Sigmoid colon (tissue), 7 donors: Measurements from ENCODE around the gene KRTAP5-11. TPM values are rescaled to one million over a fixed set of nuclear protein-coding genes. Genes with fewer than 3 reads are reported as not detected.
"Not testable (repeated sequence)": the region's sequence is repeated elsewhere in the genome, so short reads cannot be mapped to it uniquely, and the experiment has no call there.

Experiments
- DNase-seq: peaks from one replicate; pipeline ENCODE4 v3.0.0-alpha.2; 2019
- H3K27ac ChIP-seq, 4 donors: fragments of 200-600 bp; sonication (generic); one replicate each; pipeline ENCODE4 v1.5.1; 2016 to 2019; ENCODE audit warnings: mild to moderate bottlenecking in 1 of 4
- H3K27me3 ChIP-seq, 3 donors: fragments of 200-600 bp; sonication (generic); one replicate each; pipeline ENCODE4 v1.5.1; 2019; ENCODE audit warnings: mild to moderate bottlenecking in 1 of 3
- H3K36me3 ChIP-seq, 4 donors: fragments of 200-600 bp; sonication (generic); one replicate each; pipeline ENCODE4 v1.5.1; 2016 to 2019
- H3K4me1 ChIP-seq, 4 donors: fragments of 200-600 bp; sonication (generic); one replicate each; pipeline ENCODE4 v1.5.1; 2017 to 2019
- H3K4me3 ChIP-seq, 4 donors: fragments of 200-600 bp; sonication (generic); one replicate each; pipeline ENCODE4 v1.5.1; 2017 to 2019; ENCODE audit warnings: mild to moderate bottlenecking in 2 of 4, moderate library complexity in 1 of 4
- H3K9me3 ChIP-seq, 4 donors: fragments of 200-600 bp in 3 of 4; sonication (generic) in 3 of 4; one replicate each; pipeline versions ENCODE4 v1.5.1 to v1.6.1; 2013 to 2019
- CTCF ChIP-seq, 4 experiments: fragments of 450-650 bp in 3 of 4; fragments of 200-600 bp in 1 of 4; IDR thresholded peaks; one replicate each; pipeline ENCODE4 v1.5.1; 2016 to 2019; ENCODE audit warnings: antibody characterized with exemption in 4 of 4, mild to moderate bottlenecking in 3 of 4, moderate library complexity in 2 of 4
- EP300 ChIP-seq, 4 donors: sonication (generic); formaldehyde crosslinking; IDR thresholded peaks; one replicate each; pipeline ENCODE4 v1.6.1; 2017; ENCODE audit warnings: antibody characterized with exemption in 4 of 4
- POLR2A ChIP-seq, 2 donors: fragments of 450-650 bp; IDR thresholded peaks; one replicate each; pipeline ENCODE4 v1.6.1; 2016; ENCODE audit warnings: antibody characterized with exemption in 2 of 2, mild to moderate bottlenecking in 2 of 2, moderate library complexity in 2 of 2
- POLR2AphosphoS5 ChIP-seq, 4 donors: sonication (generic); formaldehyde crosslinking; IDR thresholded peaks; one replicate each; pipeline ENCODE4 v1.6.1; 2017; ENCODE audit warnings: antibody characterized with exemption in 4 of 4
- WGBS, 2 donors: extraction: QIAGEN DNeasy Blood & Tissue Kit; methylation state at CpG; one replicate each; pipeline ENCODE4 v1.1.7; 2013; 5-methylcytosine and 5-hydroxymethylcytosine counted together
- intact Hi-C: fragments of 100-400 bp; cut with DNase I; formaldehyde crosslinking; loops from one replicate; pipeline ENCODE4 v1.15.1; 2023
- polyA plus RNA-seq, 3 donors: library from polyadenylated mRNA; stranded (reverse); fragments of 200-250 nt; gene quantifications; one replicate each; pipeline ENCODE4 v1.2.3, GENCODE V29; 2013
- total RNA-seq, 4 donors: library from RNA; depleted of rRNA; stranded (reverse); fragments of >200 nt; gene quantifications; one replicate each; pipeline ENCODE4 v1.1.0, GENCODE V29; 2016
- donor health status: healthy with polysubstance abuse.
- donor health status: Bipolar disorder and iron deficiency.
- donor health status: healthy.

KRTAP5-11 gene
- total and polyA plus RNA-seq, 7 donors: not detected

DNA sequence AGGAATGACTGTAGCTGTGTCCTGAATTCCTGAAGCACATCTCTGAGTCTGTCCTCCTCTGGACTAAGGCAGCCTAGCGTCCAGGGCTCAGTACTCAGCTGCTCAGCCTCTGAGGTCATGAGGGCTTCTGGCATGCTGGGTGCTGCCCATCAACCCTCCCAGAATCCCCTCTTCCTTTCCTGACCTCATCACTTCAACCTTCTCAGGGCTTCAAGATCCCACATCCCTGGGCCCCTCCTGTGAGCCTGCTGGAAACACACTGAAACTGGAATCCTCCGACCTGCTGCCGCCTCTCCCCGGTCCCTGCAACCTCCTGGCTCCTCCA lies 44.0 kb downstream of the KRTAP5-11 start:
- TF ChIP-seq POLR2AphosphoS5 (IDR thresholded peaks at IDR 0.05) (no peak), POLR2A (IDR thresholded peaks at IDR 0.05) (no peak), EP300 (IDR thresholded peaks at IDR 0.05) (no peak), CTCF (IDR thresholded peaks at IDR 0.05) (no peak)
- Histone ChIP-seq H3K4me3 (no peak overlapping the region), H3K9me3 (no peaks in the 10 kb centered on the region), H3K4me1 (no peaks in the 10 kb centered on the region), H3K27ac (no peak overlapping the region), H3K36me3 (no peaks in the 10 kb centered on the region), H3K27me3 (no peaks in the 10 kb centered on the region)
- intact Hi-C loops: no loop called here
- DNase-seq: no peak
- 87 to 92% methylated on average over 4 of the region's 4 CpGs for WGBS, 2 donors

GRCh38 chr11:71537977-71538665 lies 44.6 kb downstream of the KRTAP5-11 start, which contains the start of gene KRTAP5-8:
Gene KRTAP5-8 (plus strand): TSS chr11:71538025. CDS start chr11:71538056, 31 bp downstream.
- H3K4me1 ChIP-seq, H3K27ac ChIP-seq, H3K36me3 ChIP-seq, H3K4me3 ChIP-seq, intact Hi-C loops, H3K27me3 ChIP-seq, DNase-seq, H3K9me3 ChIP-seq: not testable (repeated sequence)
- WGBS, 2 donors: 51 to 65% methylated on average over 4 of the region's 4 CpGs

DNA sequence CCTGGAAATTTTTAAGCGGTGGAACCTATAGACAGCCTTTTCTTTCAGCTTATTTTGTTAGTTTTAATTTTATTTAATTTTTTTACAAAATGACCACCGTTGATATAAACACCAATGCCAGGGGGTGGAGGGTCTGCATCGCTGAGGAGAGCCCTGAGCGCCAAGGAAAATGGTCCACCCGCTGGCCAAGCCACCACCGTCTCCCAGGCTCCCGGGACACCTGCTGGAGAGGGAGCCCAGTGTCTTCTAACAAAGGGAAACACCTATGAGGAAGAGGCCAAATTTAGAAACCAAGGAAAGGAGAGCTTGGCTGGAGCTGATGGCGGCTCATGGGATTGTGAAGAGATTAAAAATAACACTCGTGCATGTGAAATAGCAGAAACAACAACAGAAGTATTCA lies 45.1 kb downstream of the KRTAP5-11 start:
- Histone ChIP-seq H3K36me3 (no peaks in the 10 kb centered on the region), H3K27ac (no peak overlapping the region), H3K4me1 (no peaks in the 10 kb centered on the region), H3K27me3 (no peaks in the 10 kb centered on the region), H3K9me3 (no peaks in the 10 kb centered on the region), H3K4me3 (no peak overlapping the region)
- no peak for DNase-seq
- WGBS, 2 donors: 68 to 90% methylated on average over 9 of the region's 9 CpGs
- intact Hi-C loops: no loop called here
- TF ChIP-seq CTCF (IDR thresholded peaks at IDR 0.05): no peak

DNA sequence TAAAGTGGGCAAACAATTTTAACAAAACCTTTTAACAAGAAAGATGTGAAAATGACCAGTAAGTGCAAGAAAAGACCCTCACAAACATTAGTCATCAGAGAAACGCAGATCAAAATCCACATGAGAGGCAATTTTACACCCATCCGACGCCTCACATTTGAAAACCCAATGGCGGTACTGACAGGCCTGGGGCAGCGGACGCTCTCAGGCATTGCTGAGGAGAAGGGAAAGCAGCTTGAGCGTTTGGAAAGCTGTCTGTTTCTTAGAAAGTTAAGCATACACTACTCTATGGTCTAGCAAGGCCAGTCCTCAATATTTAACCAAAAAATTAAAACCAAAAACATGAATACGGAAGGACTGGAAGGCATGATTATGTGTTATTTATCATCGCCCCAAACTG lies 46.9 kb downstream of the KRTAP5-11 start:
- H3K27me3 ChIP-seq: no peaks in the 10 kb centered on the region
- H3K4me1 ChIP-seq: no peaks in the 10 kb centered on the region
- H3K36me3 ChIP-seq: no peaks in the 10 kb centered on the region
- no peaks in the 10 kb centered on the region for H3K9me3 ChIP-seq
- no peak for DNase-seq
- 96 to 97% methylated on average over 9 of the region's 9 CpGs for WGBS, 2 donors
- intact Hi-C loops: no loop called here
- no peak overlapping the region for H3K4me3 ChIP-seq
- H3K27ac ChIP-seq: no peak overlapping the region
- TF ChIP-seq POLR2AphosphoS5 (IDR thresholded peaks at IDR 0.05) (no peak), EP300 (IDR thresholded peaks at IDR 0.05) (no peak), POLR2A (IDR thresholded peaks at IDR 0.05) (no peak), CTCF (IDR thresholded peaks at IDR 0.05) (no peak)

DNA sequence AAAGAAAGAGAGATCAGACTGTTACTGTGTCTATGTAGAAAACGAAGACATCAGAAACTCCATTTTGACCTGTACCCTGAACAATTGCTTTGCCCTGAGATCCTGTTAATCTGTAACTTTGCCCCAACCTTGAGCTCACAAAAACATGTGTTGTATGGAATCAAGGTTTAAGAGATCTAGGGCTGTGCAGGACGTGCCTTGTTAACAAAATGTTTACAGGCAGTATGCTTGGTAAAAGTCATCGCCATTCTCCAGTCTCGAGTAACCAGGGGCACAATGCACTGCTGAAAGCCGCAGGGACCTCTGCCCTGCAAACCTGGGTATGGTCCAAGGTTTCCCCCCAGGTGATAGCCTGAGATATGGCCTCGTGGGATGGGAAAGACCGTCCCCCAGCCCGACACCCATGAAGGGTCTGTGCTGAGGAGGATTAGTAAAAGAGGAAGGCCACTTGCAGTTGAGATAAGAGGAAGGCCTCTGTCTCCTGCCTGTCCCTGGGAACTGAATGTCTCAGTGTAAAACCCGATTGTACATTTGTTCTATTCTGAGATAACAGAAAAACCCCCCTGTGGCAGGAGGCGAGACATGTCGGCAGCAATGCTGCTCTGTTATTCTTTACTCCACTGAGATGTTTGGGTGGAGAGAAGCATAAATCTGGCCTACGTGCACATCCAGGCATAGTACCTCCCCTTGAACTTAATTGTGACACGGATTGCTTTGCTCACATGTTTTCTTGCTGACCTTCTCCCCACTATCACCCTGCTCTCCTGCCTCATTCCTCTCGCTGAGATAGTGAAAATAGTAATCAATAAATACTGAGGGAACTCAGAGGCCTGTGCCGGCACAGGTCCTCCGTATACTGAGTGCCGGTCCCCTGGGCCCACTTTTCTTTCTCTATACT lies 47.7 kb downstream of the KRTAP5-11 start:
- WGBS, 2 donors: 47 to 70% methylated on average over 17 of the region's 17 CpGs
- DNase-seq, intact Hi-C loops, H3K4me3 ChIP-seq, H3K36me3 ChIP-seq, H3K27ac ChIP-seq, H3K27me3 ChIP-seq, H3K9me3 ChIP-seq, H3K4me1 ChIP-seq: not testable (repeated sequence)
